Keratinocyte (primary cell): ENCODE data around the gene FAM114A1. TPM values are rescaled to one million over a fixed set of nuclear protein-coding genes. Genes with fewer than 3 reads are reported as not detected.

Experiments used
- DNase-seq: peaks from one replicate; pipeline ENCODE4 v3.0.0-alpha.2; 2011; ENCODE audit warnings: low read depth, missing footprints, low spot score
- FAIRE-seq: peaks from 2 replicates; lab custom pipeline; 2011; peaks lifted over from hg19 to GRCh38; lab: Jason Lieb, UNC
- H2AFZ ChIP-seq: 2 replicates; pipeline ENCODE4 v1.6.0; 2012; ENCODE audit warnings: low read length, control low read depth, inconsistent platforms; ENCODE audit not compliant: control insufficient read depth
- H3K27ac ChIP-seq: 2 replicates; pipeline ENCODE4 v1.5.1; 2011; ENCODE audit warnings: low read length; ENCODE audit not compliant: control insufficient read depth, insufficient read depth
- H3K27me3 ChIP-seq: 3 replicates; pipeline ENCODE4 v1.6.0; 2011; ENCODE audit warnings: low read length; ENCODE audit not compliant: control insufficient read depth, insufficient read depth; ENCODE audit errors: extremely low read depth
- H3K36me3 ChIP-seq, 2 experiments: 2 replicates in 1 of 2; 3 replicates in 1 of 2; pipeline ENCODE4 v1.5.1; 2011; ENCODE audit warnings: low read length in 2 of 2, mild to moderate bottlenecking in 1 of 2; ENCODE audit not compliant: control insufficient read depth in 2 of 2, insufficient read depth in 2 of 2; ENCODE audit errors: extremely low read depth in 1 of 2
- H3K4me1 ChIP-seq: 3 replicates; pipeline ENCODE4 v1.5.1; 2011; ENCODE audit warnings: low read length; ENCODE audit not compliant: control insufficient read depth, insufficient read depth; ENCODE audit errors: extremely low read depth
- H3K4me2 ChIP-seq: 3 replicates; pipeline ENCODE4 v1.6.0; 2011; ENCODE audit warnings: low read depth, low read length; ENCODE audit not compliant: control insufficient read depth, insufficient read depth; ENCODE audit errors: extremely low read depth
- H3K4me3 ChIP-seq, 3 experiments: fragments of 200-600 bp in 1 of 3; sonication (generic) in 1 of 3; 2 replicates in 2 of 3; 3 replicates in 1 of 3; pipeline ENCODE4 v1.5.1; 2011 to 2016; ENCODE audit warnings: low read length in 3 of 3, mild to moderate bottlenecking in 3 of 3, control low read depth in 2 of 3, inconsistent platforms in 1 of 3, low read depth in 1 of 3, mixed read lengths in 1 of 3, mixed run types in 1 of 3, moderate library complexity in 1 of 3; ENCODE audit not compliant: control insufficient read depth in 2 of 3, insufficient read depth in 2 of 3; ENCODE audit errors: extremely low read depth in 1 of 3
- H3K79me2 ChIP-seq: 2 replicates; pipeline ENCODE4 v1.6.0; 2012; ENCODE audit warnings: low read length; ENCODE audit not compliant: control insufficient read depth, insufficient read depth
- H3K9ac ChIP-seq: 3 replicates; pipeline ENCODE4 v1.6.0; 2011; ENCODE audit warnings: low read length; ENCODE audit not compliant: control insufficient read depth, insufficient read depth; ENCODE audit errors: extremely low read depth
- H3K9me1 ChIP-seq: 3 replicates; pipeline ENCODE4 v1.6.0; 2011; ENCODE audit warnings: low read length; ENCODE audit not compliant: control insufficient read depth, insufficient read depth; ENCODE audit errors: extremely low read depth
- H3K9me3 ChIP-seq: 2 replicates; pipeline ENCODE4 v1.5.1; 2012; ENCODE audit warnings: low read depth, low read length; ENCODE audit not compliant: control insufficient read depth
- H4K20me1 ChIP-seq: 3 replicates; pipeline ENCODE4 v1.6.0; 2011; ENCODE audit warnings: low read length; ENCODE audit not compliant: control insufficient read depth, insufficient read depth; ENCODE audit errors: extremely low read depth
- EZH2 ChIP-seq: IDR thresholded peaks from one replicate; pipeline ENCODE4 v1.6.1; 2012; ENCODE audit warnings: inconsistent platforms, mild to moderate bottlenecking, low read length, moderate library complexity
- dilution Hi-C: fragments of 300-500 bp; cut with MboI; formaldehyde crosslinking; loops from one replicate; pipeline ENCODE4 v1.7.0; 2020; ENCODE audit warnings: low sequenced_read_pairs; ENCODE audit not compliant: extremely low pct_ligation_motif_present
- polyA plus RNA-seq, 5 experiments: library from polyadenylated mRNA; depleted of rRNA in 3 of 5; stranded (reverse) in 3 of 5; stranded (forward) in 1 of 5; unstranded in 1 of 5; fragments of >200 nt; gene quantifications; 1 replicate in 1 of 5; 2 replicates in 3 of 5; 3 replicates in 1 of 5; pipeline versions ENCODE4 v1.2.1 to v1.2.3, GENCODE V29; 2011 to 2012; ENCODE audit warnings: missing spikeins in 2 of 5, low read depth in 1 of 5, low replicate concordance in 1 of 5
- TF ChIP-seq, protein P1 (sequence below), 3 experiments: IDR thresholded peaks in 1 of 3; conservative IDR thresholded peaks in 1 of 3; optimal IDR thresholded peaks in 1 of 3; 2 replicates in 2 of 3; 3 replicates in 1 of 3; pipeline versions ENCODE3 to v1.5.1; 2011; ENCODE audit warnings: low read length in 3 of 3, mild to moderate bottlenecking in 3 of 3, moderate library complexity in 2 of 3, control low read depth in 1 of 3, inconsistent platforms in 1 of 3; ENCODE audit not compliant: insufficient read depth in 2 of 3; ENCODE audit errors: extremely low read depth in 1 of 3

The FAM114A1 gene
- polyA plus RNA-seq, 1 donor (not counting 4 experiments of a cell fraction or from before 2014, with no cell fraction given), result 47.2 TPM

DNA sequence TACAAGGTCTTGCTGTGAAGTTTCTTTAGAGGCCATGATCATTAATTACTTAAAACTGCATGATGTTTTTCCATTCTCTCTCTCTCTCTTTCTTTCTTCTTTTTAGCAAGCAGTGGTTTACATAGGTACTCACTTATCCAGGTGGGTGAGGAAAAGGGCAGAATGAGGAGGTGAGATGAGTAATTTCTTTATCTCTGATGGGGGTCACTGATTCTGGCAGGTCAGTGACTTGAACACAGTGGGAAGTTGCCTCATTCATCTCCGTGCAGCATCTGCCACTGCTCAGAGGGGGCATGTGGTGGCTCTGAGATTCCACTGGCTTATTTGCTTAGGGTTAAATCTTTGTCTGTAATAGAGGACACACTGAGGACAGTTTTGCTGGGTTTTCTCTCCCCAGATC, 62.6 kb downstream of the FAM114A1 start:
- H3K27me3 ChIP-seq, result no peaks in the 10 kb centered on the region
- H2AFZ ChIP-seq, result no peak overlapping the region
- dilution Hi-C loops, result no loop called here
- no peak for DNase-seq
- no peak overlapping the region for H3K4me2 ChIP-seq
- no peaks in the 10 kb centered on the region for H3K9me3 ChIP-seq
- TF ChIP-seq, protein P1, sequence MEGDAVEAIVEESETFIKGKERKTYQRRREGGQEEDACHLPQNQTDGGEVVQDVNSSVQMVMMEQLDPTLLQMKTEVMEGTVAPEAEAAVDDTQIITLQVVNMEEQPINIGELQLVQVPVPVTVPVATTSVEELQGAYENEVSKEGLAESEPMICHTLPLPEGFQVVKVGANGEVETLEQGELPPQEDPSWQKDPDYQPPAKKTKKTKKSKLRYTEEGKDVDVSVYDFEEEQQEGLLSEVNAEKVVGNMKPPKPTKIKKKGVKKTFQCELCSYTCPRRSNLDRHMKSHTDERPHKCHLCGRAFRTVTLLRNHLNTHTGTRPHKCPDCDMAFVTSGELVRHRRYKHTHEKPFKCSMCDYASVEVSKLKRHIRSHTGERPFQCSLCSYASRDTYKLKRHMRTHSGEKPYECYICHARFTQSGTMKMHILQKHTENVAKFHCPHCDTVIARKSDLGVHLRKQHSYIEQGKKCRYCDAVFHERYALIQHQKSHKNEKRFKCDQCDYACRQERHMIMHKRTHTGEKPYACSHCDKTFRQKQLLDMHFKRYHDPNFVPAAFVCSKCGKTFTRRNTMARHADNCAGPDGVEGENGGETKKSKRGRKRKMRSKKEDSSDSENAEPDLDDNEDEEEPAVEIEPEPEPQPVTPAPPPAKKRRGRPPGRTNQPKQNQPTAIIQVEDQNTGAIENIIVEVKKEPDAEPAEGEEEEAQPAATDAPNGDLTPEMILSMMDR (optimal IDR thresholded peaks at IDR 0.05 in 1 of 3, IDR thresholded peaks at IDR 0.05 in 1 of 3, conservative IDR thresholded peaks at IDR 0.05 in 1 of 3; ENCODE audit: extremely low read depth in 1 of 3, insufficient read depth in 2 of 3, low read length in 3 of 3), result no peak
- TF ChIP-seq EZH2, result no peak
- no peak overlapping the region for H3K9ac ChIP-seq
- no peaks in the 10 kb centered on the region for H3K79me2 ChIP-seq
- H3K27ac ChIP-seq, result no peak overlapping the region
- H3K4me3 ChIP-seq, result no peak overlapping the region
- no peaks in the 10 kb centered on the region for H4K20me1 ChIP-seq
- peaks cover 2% of the 10 kb centered on the region for H3K9me1 ChIP-seq
- no peaks in the 10 kb centered on the region for H3K4me1 ChIP-seq
- H3K36me3 ChIP-seq, result peaks cover 7 to 9% of the 10 kb centered on the region in 2 experiments
- no peak for FAIRE-seq

GRCh38 chr4:38930707-38931106, 63.1 kb downstream of the FAM114A1 start:
- H3K4me1 ChIP-seq, result no peaks in the 10 kb centered on the region
- dilution Hi-C loops, result no loop called here
- no peak overlapping the region for H3K9ac ChIP-seq
- H3K27ac ChIP-seq, result no peak overlapping the region
- H3K9me1 ChIP-seq, result peaks cover 2% of the 10 kb centered on the region
- H3K79me2 ChIP-seq, result no peaks in the 10 kb centered on the region
- no peak for DNase-seq
- H3K27me3 ChIP-seq, result no peaks in the 10 kb centered on the region
- FAIRE-seq, result no peak
- no peaks in the 10 kb centered on the region for H3K9me3 ChIP-seq
- no peak overlapping the region for H3K4me3 ChIP-seq
- H3K36me3 ChIP-seq, result peaks cover 8 to 9% of the 10 kb centered on the region in 2 experiments
- TF ChIP-seq, protein P1 (optimal IDR thresholded peaks at IDR 0.05 in 1 of 3, IDR thresholded peaks at IDR 0.05 in 1 of 3, conservative IDR thresholded peaks at IDR 0.05 in 1 of 3; ENCODE audit: extremely low read depth in 1 of 3, insufficient read depth in 2 of 3, low read length in 3 of 3), result no peak
- no peak for TF ChIP-seq EZH2
- no peak overlapping the region for H3K4me2 ChIP-seq
- H4K20me1 ChIP-seq, result no peaks in the 10 kb centered on the region
- H2AFZ ChIP-seq, result no peak overlapping the region
